ENCODE data around the gene SECTM1.
A peak's percentile ranks its signal among the peaks of the same experiment; 100 is the strongest.

SECTM1 gene

DNA sequence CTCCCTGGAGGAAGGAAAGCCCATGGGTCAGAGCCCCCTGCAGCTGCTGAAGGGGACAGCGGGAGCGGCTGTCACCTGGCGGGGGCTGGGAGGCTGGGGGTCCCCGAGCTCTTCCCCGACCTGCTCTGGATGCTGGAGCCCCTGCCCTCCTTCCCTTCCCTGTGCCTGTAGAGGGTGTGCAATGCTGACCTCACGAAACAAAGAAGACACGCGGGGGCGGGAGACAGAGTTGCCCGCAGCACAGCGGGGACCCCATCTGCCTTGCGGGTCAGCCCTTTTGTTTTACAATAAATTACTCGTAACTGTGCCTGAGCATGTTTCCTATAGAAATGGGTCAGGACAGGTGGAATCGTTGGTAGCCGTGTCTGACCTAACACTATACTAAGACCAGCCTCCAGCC is 6.3 kb downstream of the SECTM1 start:
- DNase-seq = no peak

DNA sequence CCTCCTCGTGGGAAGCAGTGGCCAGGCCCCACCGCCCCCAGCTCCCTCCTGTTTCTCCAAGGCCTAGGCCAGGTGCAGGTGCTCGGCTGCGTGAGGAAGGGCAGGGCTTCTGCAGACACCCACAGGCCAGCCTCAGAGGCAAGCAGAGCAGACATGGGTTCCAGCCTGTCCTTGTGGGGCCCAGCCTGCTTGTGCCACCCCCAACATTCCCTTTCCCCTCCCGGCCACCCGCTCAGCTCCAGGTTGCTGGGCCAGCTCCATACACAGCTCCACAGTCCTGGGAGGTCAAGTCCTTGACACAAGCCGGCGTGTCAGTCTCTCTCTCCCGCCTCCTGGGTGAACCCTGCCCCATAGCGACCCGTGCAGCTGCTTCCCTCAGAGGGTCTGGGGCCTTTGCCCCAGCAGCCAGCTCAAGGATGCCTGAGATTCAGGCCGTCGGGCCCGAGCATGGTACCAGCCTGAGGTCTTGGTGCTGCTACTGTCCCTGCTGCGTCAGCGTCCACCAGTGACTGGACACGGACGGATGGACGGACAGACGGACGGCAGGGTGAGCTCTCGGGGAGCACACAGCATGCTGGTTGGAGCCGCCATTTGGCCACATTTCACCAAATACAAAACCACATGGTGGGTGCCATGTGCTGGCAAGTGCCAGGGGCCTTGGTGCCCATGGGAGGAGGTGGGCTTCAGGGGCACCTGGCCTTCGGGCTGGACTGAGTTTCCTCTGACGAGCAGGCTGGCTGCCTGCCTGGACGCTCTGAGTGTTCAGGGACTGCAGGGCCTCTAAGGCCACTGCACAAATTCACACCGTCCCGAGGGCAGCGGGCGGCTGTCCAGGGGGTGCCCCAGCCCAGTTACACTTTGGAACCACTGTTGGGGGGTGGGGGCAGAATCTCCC is 8.0 kb downstream of the SECTM1 start:
- no peak for DNase-seq

DNA sequence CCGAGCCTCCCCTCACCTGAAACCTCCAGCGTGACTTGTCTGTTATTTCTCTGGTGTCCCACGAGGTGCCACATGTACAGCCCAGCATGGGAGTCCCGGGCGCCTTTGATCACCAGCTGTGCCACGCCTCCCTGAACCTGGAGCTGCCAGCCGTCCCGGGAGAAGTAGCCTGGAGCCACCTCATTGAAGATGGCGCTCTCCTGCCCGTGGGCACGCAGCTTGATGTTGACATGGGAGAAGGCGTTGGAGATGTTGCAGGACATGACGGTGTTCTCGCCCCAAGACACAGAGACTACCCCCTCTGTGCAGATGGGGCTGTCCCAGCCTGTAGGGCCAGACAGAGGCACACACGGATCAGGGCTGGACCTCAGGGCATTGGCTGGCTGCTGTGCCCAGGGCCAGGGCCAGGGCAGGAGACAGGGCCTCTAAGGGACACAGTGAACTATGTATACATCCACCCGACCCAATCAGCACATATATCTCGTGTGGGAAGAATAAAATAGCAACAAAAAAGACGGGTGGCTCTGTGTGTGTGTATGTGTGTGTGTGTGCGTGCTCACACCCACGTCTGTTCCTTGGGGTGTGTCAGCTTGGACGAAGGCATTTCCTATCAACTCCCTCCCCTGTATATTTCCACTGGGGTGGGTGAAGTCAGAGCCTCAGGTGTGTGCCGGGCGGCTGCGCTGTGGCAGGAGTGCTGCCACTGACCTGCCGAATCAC is 8.8 kb downstream of the SECTM1 start:
- DNase-seq = no peak

- no peak for DNase-seq
Measured at GRCh38 chr17:82323514-82324234, 9.9 kb downstream of the SECTM1 start.

DNA sequence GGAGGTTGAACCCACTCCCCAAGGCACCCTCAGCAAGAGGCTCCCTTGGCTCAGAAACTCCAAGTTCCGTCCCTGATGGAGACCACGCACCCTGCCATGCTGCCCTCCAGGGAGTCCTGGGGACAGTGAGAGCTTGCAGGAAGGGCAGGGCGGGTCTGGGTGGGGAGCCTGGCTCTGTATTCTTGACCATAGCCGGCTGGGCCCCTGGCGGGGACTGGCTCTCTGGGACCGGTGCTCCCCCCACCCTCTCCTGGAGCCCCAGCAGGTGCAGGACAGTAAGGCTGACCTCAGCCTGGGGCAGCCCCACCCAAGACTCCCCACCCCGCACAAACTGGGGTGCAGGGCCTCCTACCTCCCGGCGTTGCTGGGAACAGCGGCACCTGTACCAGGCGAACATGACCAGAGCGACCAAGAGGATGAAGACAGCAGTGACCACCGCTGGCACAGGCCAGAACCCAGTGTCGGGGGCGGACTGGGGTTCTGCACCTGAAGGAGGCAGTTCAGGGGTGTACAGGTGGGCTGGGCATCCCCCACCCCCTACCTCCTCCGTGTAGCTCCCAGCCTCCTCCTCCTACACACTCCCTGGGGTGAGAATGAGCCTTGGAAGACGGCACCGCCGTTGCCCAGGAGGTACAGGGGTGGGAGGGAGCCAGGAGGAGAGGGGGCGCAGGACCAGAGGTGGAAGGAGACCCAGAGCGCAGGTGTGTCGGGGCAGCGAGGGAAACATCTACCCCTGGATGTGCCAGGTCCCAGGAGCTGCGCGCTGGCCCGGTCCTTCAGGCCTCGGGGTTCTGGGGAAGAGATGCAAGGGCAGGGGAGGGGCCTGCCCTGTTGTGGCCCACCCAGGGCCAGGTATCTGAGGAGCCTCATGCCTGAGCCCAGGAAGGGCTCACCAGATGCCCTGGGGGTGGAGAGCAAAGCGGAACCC is 10.8 kb downstream of the SECTM1 start:
- no peak for DNase-seq

- DNase-seq = no peak
Measured at GRCh38 chr17:82321947-82322466, 11.6 kb downstream of the SECTM1 start.

DNA sequence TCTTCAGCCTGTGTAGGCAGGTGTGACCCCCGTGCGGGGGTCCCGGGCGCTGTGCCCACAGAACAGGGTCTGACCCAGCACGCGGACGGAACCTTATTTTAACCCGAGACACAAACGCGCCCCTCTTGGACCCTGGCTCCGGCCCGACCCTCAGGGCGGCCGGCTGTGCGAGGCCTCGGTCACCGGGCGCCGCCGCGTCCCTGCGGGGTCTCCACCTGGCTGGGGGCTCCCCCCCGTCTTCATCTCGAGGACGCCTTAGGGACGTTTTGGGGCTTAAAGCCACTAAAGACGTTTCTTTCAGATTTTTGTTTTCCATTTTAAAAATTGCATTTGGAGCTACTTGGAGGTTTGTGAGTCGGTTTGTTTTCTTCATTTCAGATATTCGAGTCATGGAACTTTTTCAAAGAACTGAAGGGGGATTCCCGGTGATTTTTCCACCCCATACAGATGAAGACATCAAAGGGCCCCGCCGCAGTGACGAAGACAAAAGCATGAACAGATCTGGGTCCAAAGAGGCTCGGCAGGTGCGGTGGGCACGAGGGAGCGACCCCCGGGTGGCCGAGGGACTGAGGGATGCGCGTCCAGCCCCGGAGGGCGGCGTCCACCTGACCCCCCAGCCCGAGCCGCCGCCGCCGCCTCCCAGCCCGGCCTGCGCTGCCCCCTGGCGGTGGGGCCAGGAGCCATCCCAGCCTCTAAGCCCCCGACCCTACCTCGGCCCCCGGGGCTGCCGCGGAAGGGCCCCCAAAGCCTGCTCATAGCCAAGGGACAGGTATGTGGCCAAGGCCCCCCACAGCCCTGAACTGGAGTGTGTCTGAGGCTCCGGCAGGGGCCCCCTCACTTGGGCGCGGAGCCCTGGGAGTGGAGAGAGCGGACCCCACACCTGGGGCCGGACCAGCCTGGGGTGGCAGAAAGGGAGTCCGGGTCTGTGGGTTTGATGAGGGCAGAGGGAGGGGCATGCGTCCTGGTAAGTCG is 12.3 kb downstream of the SECTM1 start:
- DNase-seq = peak; percentile 52

GRCh38 chr17:82320140-82320840 is 13.3 kb downstream of the SECTM1 start:
- DNase-seq = peak; percentile 25

GRCh38 chr17:82319619-82320062 is 13.9 kb downstream of the SECTM1 start:
- no peak for DNase-seq

DNA sequence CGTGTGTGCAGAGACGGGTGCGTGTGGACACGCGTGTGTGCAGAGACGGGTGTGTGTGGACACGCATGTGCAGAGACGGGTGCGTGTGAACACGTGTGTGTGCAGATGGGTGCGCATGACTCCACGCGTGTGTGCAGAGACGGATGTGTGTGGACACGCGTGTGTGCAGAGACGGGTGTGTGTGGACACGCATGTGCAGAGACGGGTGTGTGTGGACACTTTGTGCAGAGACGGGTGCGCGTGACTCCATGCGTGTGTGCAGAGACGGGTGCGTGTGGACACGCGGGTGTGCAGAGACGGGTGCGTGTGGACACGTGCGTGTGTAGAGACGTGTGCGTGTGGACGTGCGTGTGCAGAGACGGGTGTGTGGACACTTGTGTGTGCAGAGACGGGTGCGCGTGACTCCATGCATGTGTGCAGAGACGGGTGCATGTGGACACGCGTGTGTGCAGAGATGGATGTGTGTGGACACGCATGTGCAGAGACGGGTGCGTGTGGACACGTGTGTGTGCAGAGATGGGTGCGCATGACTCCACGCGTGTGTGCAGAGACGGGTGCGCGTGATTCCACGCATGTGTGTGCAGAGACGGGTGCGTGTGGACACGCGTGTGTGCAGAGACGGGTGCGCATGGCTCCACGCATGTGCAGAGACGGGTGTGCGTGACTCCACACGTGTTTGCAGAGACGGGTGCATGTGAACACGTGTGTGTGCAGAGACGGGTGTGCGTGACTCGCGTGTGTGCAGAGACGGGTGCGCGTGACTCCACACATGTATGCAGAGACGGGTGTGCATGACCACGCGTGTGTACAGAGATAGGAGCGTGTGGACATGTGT is 14.6 kb downstream of the SECTM1 start:
- DNase-seq = no peak

DNA sequence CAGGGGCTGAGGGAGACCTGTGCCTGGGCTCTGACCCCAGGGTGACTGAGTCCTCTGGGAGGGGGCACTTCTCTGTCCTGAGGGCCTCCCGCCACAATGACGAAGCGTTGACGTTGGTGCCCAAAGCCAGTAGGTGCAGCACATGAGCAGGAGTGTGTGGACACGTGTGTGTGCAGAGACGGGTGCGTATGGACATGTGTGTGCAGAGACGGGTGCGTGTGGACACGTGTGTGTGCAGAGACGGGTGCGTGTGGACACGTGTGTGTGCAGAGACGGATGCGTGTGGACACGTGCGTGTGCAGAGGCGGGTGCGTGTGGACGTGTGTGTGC is 15.4 kb downstream of the SECTM1 start:
- no peak for DNase-seq

DNA sequence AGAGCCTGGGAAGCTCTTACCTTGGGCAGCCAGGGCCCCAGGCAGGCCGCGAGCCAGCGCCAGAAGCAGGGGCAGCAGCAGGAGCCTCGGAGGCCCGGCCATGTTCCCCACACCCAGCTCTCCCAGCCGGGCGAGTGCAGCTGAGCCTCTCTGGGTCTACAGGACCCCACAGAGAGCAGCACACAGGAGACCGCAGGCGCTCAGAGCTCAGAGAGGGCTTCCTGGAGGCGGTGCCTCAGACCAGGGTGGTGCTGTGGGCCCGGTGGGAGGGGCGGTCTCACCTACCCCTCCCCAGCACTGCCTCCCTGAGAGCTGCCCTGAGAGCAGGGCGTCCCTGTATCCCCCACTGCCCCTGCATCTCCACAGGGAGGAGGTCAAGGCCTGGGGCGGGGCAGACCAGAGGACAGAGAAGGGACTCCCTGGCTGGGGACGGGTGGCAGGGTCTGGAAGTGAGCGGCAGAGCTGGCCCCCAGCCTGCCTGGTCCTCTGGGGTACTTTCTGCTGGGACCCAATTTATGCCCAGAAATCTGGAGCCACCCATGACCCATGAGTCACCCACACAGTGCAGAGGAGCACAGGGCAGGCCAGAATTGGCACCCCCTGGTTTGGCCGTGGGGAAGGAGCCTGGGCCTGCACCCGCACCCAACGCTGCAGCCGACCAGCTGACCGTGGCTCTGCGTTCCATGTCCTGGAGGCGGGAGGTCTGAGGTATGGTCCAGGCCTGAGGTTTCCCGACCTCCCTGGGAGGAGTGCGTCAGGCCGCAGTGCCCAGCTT is 16.0 kb downstream of the SECTM1 start, which contains the start of gene CD7:
Gene CD7, minus strand, starts transcription at position 215 of the 775 bp plus-strand sequence. Its CDS starts 113 bp downstream, at position 102.
- DNase-seq = no peak

DNA sequence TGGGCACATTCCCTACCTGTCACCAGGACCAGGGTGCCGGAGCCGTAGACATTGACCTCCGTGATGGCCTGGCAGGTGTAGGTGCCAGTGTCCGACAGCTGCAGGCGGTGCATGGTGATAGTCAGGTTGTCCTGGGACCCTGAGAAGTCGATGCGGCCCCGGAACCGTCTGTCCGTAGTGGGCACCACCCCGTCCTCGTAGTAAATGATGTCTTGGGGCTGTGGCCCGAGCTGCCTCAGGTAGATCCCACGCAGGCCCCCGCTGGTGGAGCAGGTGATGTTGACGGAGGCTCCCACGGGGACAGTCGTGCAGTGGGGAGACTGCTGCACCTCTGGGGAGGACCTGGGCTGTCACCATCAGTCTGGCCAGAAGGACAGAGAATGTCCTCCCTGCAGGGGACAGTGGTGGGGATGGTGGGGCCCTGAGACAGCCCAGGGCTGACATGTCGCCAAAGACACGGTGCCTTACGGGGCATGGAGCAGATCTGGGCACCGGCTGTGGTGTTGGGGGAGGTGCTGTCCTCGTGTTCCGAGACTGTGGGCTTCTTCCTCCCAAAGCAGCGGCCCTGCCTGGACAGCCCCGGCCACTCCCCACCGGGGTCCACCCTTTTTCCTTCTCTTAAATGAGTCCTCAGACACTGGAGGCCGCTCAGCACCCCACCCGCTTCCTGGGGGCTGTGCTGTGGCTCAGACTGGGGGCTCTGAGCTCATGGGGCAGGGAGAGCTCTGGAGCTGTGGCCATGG is 16.7 kb downstream of the SECTM1 start:
- no peak for DNase-seq

- no peak for DNase-seq
Measured at GRCh38 chr17:82315703-82316358, 17.7 kb downstream of the SECTM1 start.

- DNase-seq = no peak
Measured at GRCh38 chr17:82314727-82315605, 18.6 kb downstream of the SECTM1 start.
